ENCODE data around the gene SPON1.

SPON1 gene

GRCh38 chr11:14234446-14234845 is 271.9 kb downstream of the SPON1 start:
- DNase-seq (ENCODE audit: low spot score): no peak
- no peak for TF ChIP-seq CTCF (IDR thresholded peaks at IDR 0.05; ENCODE audit: extremely low read depth, missing control alignments)

- no peak for TF ChIP-seq CTCF (IDR thresholded peaks at IDR 0.05; ENCODE audit: extremely low read depth, missing control alignments)
- DNase-seq (ENCODE audit: low spot score): no peak
Measured at GRCh38 chr11:14235701-14236100, 273.2 kb downstream of the SPON1 start.

- DNase-seq (ENCODE audit: low spot score): peak; percentile 68
- TF ChIP-seq CTCF (IDR thresholded peaks at IDR 0.05; ENCODE audit: extremely low read depth, missing control alignments): no peak
Measured at GRCh38 chr11:14237444-14237961, 275.0 kb downstream of the SPON1 start.

GRCh38 chr11:14240221-14240620 is 277.7 kb downstream of the SPON1 start:
- no peak for DNase-seq (ENCODE audit: low spot score)
- no peak for TF ChIP-seq CTCF (IDR thresholded peaks at IDR 0.05; ENCODE audit: extremely low read depth, missing control alignments)

GRCh38 chr11:14240951-14241350 is 278.4 kb downstream of the SPON1 start:
- DNase-seq (ENCODE audit: low spot score): no peak
- TF ChIP-seq CTCF (IDR thresholded peaks at IDR 0.05; ENCODE audit: extremely low read depth, missing control alignments): no peak

GRCh38 chr11:14242187-14242586 is 279.7 kb downstream of the SPON1 start:
- no peak for TF ChIP-seq CTCF (IDR thresholded peaks at IDR 0.05; ENCODE audit: extremely low read depth, missing control alignments)
- DNase-seq (ENCODE audit: low spot score): no peak

- no peak for DNase-seq (ENCODE audit: low spot score)
- TF ChIP-seq CTCF (IDR thresholded peaks at IDR 0.05; ENCODE audit: extremely low read depth, missing control alignments): no peak
Measured at GRCh38 chr11:14242733-14243132, 280.2 kb downstream of the SPON1 start.

Data from GM20000 (cell line).